H1 (cell line): ENCODE results near the gene GLIPR1. TPM values are rescaled to one million over a fixed set of nuclear protein-coding genes. Genes with fewer than 3 reads are reported as not detected.

Experiments
- CTCF ChIA-PET: fragments of 300-600 bp; sonication (Branson Sonifier 250); formaldehyde crosslinking; loops from one replicate; lab custom pipeline; 2021; ENCODE audit not compliant: partially characterized antibody; lab: Charles Lee
- POLR2A ChIA-PET: fragments of 300-600 bp; sonication (Branson Sonifier 250); formaldehyde crosslinking; loops from one replicate; lab custom pipeline; 2021; ENCODE audit warnings: inconsistent platforms; ENCODE audit not compliant: partially characterized antibody; lab: Charles Lee
- DNase-seq, 2 experiments: peaks; one replicate each; pipeline versions ENCODE4 v3.0.0 to v3.0.0-alpha.2; 2010 to 2022; ENCODE audit warnings: low spot score in 2 of 2, low read depth in 1 of 2, mixed read lengths in 1 of 2
- FAIRE-seq: peaks from 2 replicates; lab custom pipeline; 2011; peaks lifted over from hg19 to GRCh38; lab: Jason Lieb, UNC
- H2AFZ ChIP-seq: 2 replicates; pipeline ENCODE4 v1.8.1; 2012; ENCODE audit warnings: low read length, inconsistent platforms
- H2AK5ac ChIP-seq: 2 replicates; pipeline ENCODE4 v1.6.1; 2013; ENCODE audit warnings: low read depth, low read length
- H2BK120ac ChIP-seq: replicated peaks from 2 replicates; pipeline ENCODE3; 2013; ENCODE audit warnings: low read depth, low read length, inconsistent platforms
- H2BK12ac ChIP-seq: 2 replicates; pipeline ENCODE4 v1.6.1; 2013; ENCODE audit warnings: low read depth, low read length
- H2BK15ac ChIP-seq: 2 replicates; pipeline ENCODE4 v1.6.1; 2013; ENCODE audit warnings: low read length
- H2BK20ac ChIP-seq: 2 replicates; pipeline ENCODE4 v1.6.1; 2013; ENCODE audit warnings: low read length
- H2BK5ac ChIP-seq: 2 replicates; pipeline ENCODE4 v1.6.1; 2013; ENCODE audit warnings: low read depth, low read length
- H3K14ac ChIP-seq: 2 replicates; pipeline ENCODE4 v1.6.1; 2013; ENCODE audit warnings: inconsistent platforms; ENCODE audit not compliant: insufficient read length
- H3K18ac ChIP-seq: 2 replicates; pipeline ENCODE4 v1.6.1; 2013; ENCODE audit warnings: low read length; ENCODE audit errors: extremely low read depth
- H3K23ac ChIP-seq: 2 replicates; pipeline ENCODE4 v1.6.1; 2013; ENCODE audit warnings: inconsistent platforms; ENCODE audit not compliant: insufficient read length
- H3K23me2 ChIP-seq: 2 replicates; pipeline ENCODE4 v1.6.1; 2013; ENCODE audit warnings: low read depth, low read length
- H3K27ac ChIP-seq: 2 replicates; pipeline ENCODE4 v1.6.1; 2011; ENCODE audit warnings: low read depth, low read length, inconsistent platforms
- H3K27me3 ChIP-seq, 4 experiments: replicated peaks in 1 of 4; 1 replicate in 1 of 4; 2 replicates in 3 of 4; pipeline versions ENCODE4 v1.6.1 to v1.8.1; 2011 to 2013; ENCODE audit warnings: low read length in 3 of 4, mild to moderate bottlenecking in 3 of 4, inconsistent platforms in 2 of 4, mixed read lengths in 2 of 4, moderate library complexity in 1 of 4; ENCODE audit not compliant: control insufficient read depth in 3 of 4, insufficient read depth in 3 of 4; ENCODE audit errors: extremely low read depth in 1 of 4
- H3K36me3 ChIP-seq, 4 experiments: 2 replicates each; pipeline versions ENCODE4 v1.6.1 to v1.8.1; 2011 to 2013; ENCODE audit warnings: mild to moderate bottlenecking in 4 of 4, low read length in 3 of 4, moderate library complexity in 2 of 4, control low read depth in 1 of 4, inconsistent platforms in 1 of 4; ENCODE audit not compliant: insufficient read depth in 4 of 4, control insufficient read depth in 2 of 4
- H3K4ac ChIP-seq: replicated peaks from 2 replicates; pipeline ENCODE3; 2013; ENCODE audit warnings: low read length, low read depth, mixed read lengths, inconsistent platforms; ENCODE audit not compliant: insufficient read length
- H3K4me1 ChIP-seq, 4 experiments: replicated peaks in 1 of 4; 1 replicate in 1 of 4; 2 replicates in 3 of 4; pipeline versions ENCODE4 v1.6.1 to v1.8.1; 2011 to 2013; ENCODE audit warnings: low read length in 3 of 4, inconsistent platforms in 2 of 4, mixed read lengths in 1 of 4; ENCODE audit not compliant: insufficient read depth in 4 of 4, control insufficient read depth in 3 of 4
- H3K4me2 ChIP-seq, 2 experiments: 2 replicates each; pipeline versions ENCODE4 v1.6.1 to v1.8.1; 2011 to 2013; ENCODE audit warnings: low read depth in 2 of 2, low read length in 2 of 2, control low read depth in 1 of 2, inconsistent platforms in 1 of 2, mild to moderate bottlenecking in 1 of 2; ENCODE audit not compliant: insufficient read depth in 1 of 2
- H3K4me3 ChIP-seq, 4 experiments: fragments of 200-600, 300-600 bp in 1 of 4; sonication (generic), shearing (Covaris generic), sonication (Bioruptor Twin) in 1 of 4; 2 replicates each; pipeline versions ENCODE4 v1.5.1 to v1.8.1; 2011 to 2016; ENCODE audit warnings: low read length in 4 of 4, low read depth in 3 of 4, control low read depth in 2 of 4, inconsistent platforms in 2 of 4, mild to moderate bottlenecking in 2 of 4, mixed read lengths in 1 of 4, moderate library complexity in 1 of 4; ENCODE audit not compliant: insufficient read depth in 2 of 4; ENCODE audit errors: extremely low read depth in 1 of 4
- H3K56ac ChIP-seq: replicated peaks from 2 replicates; pipeline ENCODE3; 2013; ENCODE audit warnings: low read depth, mild to moderate bottlenecking, mixed read lengths, low read length, inconsistent platforms; ENCODE audit not compliant: insufficient read length
- H3K79me1 ChIP-seq: 2 replicates; pipeline ENCODE4 v1.6.1; 2013; ENCODE audit warnings: low read depth, low read length, control low read depth
- H3K79me2 ChIP-seq, 2 experiments: 2 replicates each; pipeline versions ENCODE4 v1.6.1 to v1.8.1; 2012 to 2013; ENCODE audit warnings: low read length in 2 of 2, mild to moderate bottlenecking in 2 of 2, inconsistent platforms in 1 of 2; ENCODE audit not compliant: insufficient read depth in 2 of 2, control insufficient read depth in 1 of 2
- H3K9ac ChIP-seq, 4 experiments: replicated peaks in 1 of 4; 1 replicate in 1 of 4; 2 replicates in 3 of 4; pipeline versions ENCODE4 v1.6.1 to v1.8.1; 2011 to 2013; ENCODE audit warnings: low read depth in 3 of 4, low read length in 3 of 4, control low read depth in 2 of 4, mild to moderate bottlenecking in 2 of 4, moderate library complexity in 2 of 4, inconsistent platforms in 1 of 4; ENCODE audit errors: extremely low read depth in 1 of 4
- H3K9me3 ChIP-seq, 2 experiments: 2 replicates each; pipeline versions ENCODE4 v1.6.1 to v1.8.1; 2012 to 2013; ENCODE audit warnings: mild to moderate bottlenecking in 2 of 2, moderate library complexity in 2 of 2, control low read depth in 1 of 2, inconsistent platforms in 1 of 2, low read depth in 1 of 2, low read length in 1 of 2, mixed read lengths in 1 of 2; ENCODE audit not compliant: insufficient read depth in 2 of 2
- H4K20me1 ChIP-seq, 2 experiments: replicated peaks in 1 of 2; 2 replicates each; pipeline versions ENCODE3 to v1.8.1; 2011 to 2013; ENCODE audit warnings: inconsistent platforms in 2 of 2, low read length in 2 of 2, mild to moderate bottlenecking in 1 of 2; ENCODE audit not compliant: insufficient read depth in 2 of 2, control insufficient read depth in 1 of 2
- H4K5ac ChIP-seq: 2 replicates; pipeline ENCODE4 v1.6.1; 2013; ENCODE audit warnings: low read length, low read depth, mixed read lengths, inconsistent platforms; ENCODE audit not compliant: insufficient read length
- H4K8ac ChIP-seq: 2 replicates; pipeline ENCODE4 v1.8.0; 2013; ENCODE audit warnings: mild to moderate bottlenecking, moderate library complexity, low read length, inconsistent platforms; ENCODE audit not compliant: insufficient read depth; ENCODE audit errors: extremely low read depth
- H4K91ac ChIP-seq: replicated peaks from 2 replicates; pipeline ENCODE3; 2013; ENCODE audit warnings: low read length, mixed read lengths, inconsistent platforms; ENCODE audit not compliant: insufficient read length
- HDAC2 ChIP-seq, 2 experiments: fragments of 300-600 bp in 1 of 2; sonication (generic) in 1 of 2; IDR thresholded peaks; 2 replicates each; pipeline ENCODE4 v1.6.1; 2011 to 2012; ENCODE audit warnings: low read depth in 2 of 2, low read length in 2 of 2, mild to moderate bottlenecking in 2 of 2, moderate library complexity in 2 of 2, borderline replicate concordance in 1 of 2, inconsistent platforms in 1 of 2
- JUN ChIP-seq: IDR thresholded peaks from 2 replicates; pipeline ENCODE4 v1.6.1; 2011; ENCODE audit warnings: low read depth, mild to moderate bottlenecking, improper control_type of control experiment, low read length
- RXRA ChIP-seq: IDR thresholded peaks from 2 replicates; pipeline ENCODE4 v1.6.1; 2011; ENCODE audit warnings: low read depth, mild to moderate bottlenecking, low read length, moderate library complexity; ENCODE audit not compliant: insufficient read depth
- SAP30 ChIP-seq: fragments of 300-600 bp; sonication (generic); IDR thresholded peaks from 2 replicates; pipeline ENCODE4 v1.7.1; 2012; ENCODE audit warnings: low read length, moderate library complexity, mild to moderate bottlenecking, inconsistent platforms; ENCODE audit not compliant: insufficient read depth, insufficient replicate concordance
- SIN3A ChIP-seq, 2 experiments: IDR thresholded peaks in 1 of 2; conservative IDR thresholded peaks in 1 of 2; 2 replicates each; pipeline ENCODE4 v1.6.1; 2011 to 2012; ENCODE audit warnings: low read length in 2 of 2, improper control_type of control experiment in 1 of 2, low read depth in 1 of 2, mild to moderate bottlenecking in 1 of 2
- SP4 ChIP-seq: IDR thresholded peaks from 2 replicates; pipeline ENCODE4 v1.6.1; 2012; ENCODE audit warnings: low read length, inconsistent platforms
- TCF12 ChIP-seq: IDR thresholded peaks from 2 replicates; pipeline ENCODE4 v1.6.1; 2011; ENCODE audit warnings: low read depth, mild to moderate bottlenecking, low read length
- WGBS, 2 experiments: shearing (Covaris generic) in 1 of 2; methylation state at CpG; one replicate each; pipeline versions ENCODE4 v1.1.6 to v1.1.7; 2013 to 2015; ENCODE audit warnings: low lambda C conversion rate in 2 of 2, mixed read lengths in 2 of 2, inconsistent platforms in 1 of 2, low coverage in 1 of 2, missing lambda C conversion rate in 1 of 2; ENCODE audit not compliant: insufficient replicate concordance in 2 of 2, insufficient coverage in 1 of 2, insufficient read length in 1 of 2; ENCODE audit errors: extremely low coverage in 1 of 2, missing lambda C conversion rate in 1 of 2; 5-methylcytosine and 5-hydroxymethylcytosine counted together
- polyA plus RNA-seq, 7 experiments: library from polyadenylated mRNA; depleted of rRNA in 3 of 7; stranded (reverse) in 5 of 7; unstranded in 2 of 7; fragments of >200 nt in 5 of 7; fragments of 200-250 nt in 2 of 7; gene quantifications; 1 replicate in 5 of 7; 2 replicates in 1 of 7; 4 replicates in 1 of 7; pipeline versions ENCODE4 v1.2.1 to v1.2.3, GENCODE V29; 2011 to 2013; ENCODE audit warnings: missing spikeins in 2 of 7, mixed read lengths in 2 of 7
- total RNA-seq: library from RNA; stranded (reverse); fragmentation: NEBNext Ultra II Directional; extraction: Animal tissue kit (Norgen Biotek cat#: 25700); gene quantifications from 2 replicates; pipeline ENCODE4 v1.2.1, GENCODE V29; 2021
- TF ChIP-seq, protein P1 (sequence below): IDR thresholded peaks from 2 replicates; pipeline ENCODE4 v1.6.1; 2011; ENCODE audit warnings: low read length, improper control_type of control experiment

Gene GLIPR1
- total and polyA plus RNA-seq, 2 of the 8 experiments (the other 6 are each of a cell fraction or from before 2014, with no cell fraction given) = 0.23 to 1.5 TPM

DNA sequence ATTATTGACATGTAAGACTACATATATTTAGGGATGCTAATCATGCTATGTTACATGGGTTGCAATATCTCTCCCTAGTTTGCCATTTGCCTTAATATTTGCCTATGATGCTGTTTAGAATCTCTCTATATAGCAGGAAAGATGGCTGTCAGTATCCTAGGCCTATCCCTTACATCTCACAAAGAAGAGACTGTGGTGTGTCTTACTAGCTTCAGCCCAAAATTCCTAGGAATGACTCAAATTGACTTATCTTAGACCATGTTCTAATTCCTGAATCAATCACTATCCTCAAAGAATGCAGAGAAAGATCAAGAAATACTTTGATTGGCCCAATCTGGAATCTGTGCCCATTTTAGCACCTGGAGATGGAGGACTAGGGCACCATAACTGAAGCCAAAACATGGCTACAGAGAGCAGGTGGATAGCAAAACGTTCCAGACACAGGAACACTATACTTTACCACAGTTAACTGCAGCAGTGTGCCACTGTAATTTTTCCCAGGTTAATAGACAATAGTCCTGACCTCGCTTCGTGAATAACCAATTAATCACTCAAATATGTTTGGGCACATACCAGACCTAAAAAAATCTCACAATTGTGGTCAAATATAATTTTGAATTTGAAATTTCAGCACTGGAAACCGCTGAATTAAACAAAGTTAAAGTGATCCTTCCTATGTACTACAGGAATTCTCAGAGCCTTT is 32.7 kb upstream of the GLIPR1 start:
- Histone ChIP-seq H3K4me3 (no peak overlapping the region), H3K56ac (no peak overlapping the region), H2BK120ac (no peak overlapping the region), H3K23me2 (no peaks in the 10 kb centered on the region; the same call in 1 of the 2 replicates), H4K8ac (no peak overlapping the region), H2AK5ac (no peak overlapping the region), H3K27ac (no peak overlapping the region), H2AFZ (no peak overlapping the region), H4K91ac (no peak overlapping the region), H3K14ac (no peak overlapping the region), H3K18ac (no peak overlapping the region), H3K4ac (no peak overlapping the region), H4K20me1 (no peaks in the 10 kb centered on the region), H3K9me3 (no peaks in the 10 kb centered on the region), H3K23ac (no peak overlapping the region), H3K36me3 (no peaks in the 10 kb centered on the region), H3K79me2 (no peaks in the 10 kb centered on the region), H2BK20ac (no peak overlapping the region), H2BK12ac (no peak overlapping the region), H3K79me1 (no peaks in the 10 kb centered on the region), H3K9ac (no peak overlapping the region), H2BK15ac (no peak overlapping the region), H3K4me1 (no peaks in the 10 kb centered on the region), H3K4me2 (no peak overlapping the region), H3K27me3 (no peaks in the 10 kb centered on the region), H4K5ac (no peak overlapping the region), H2BK5ac (no peak overlapping the region)
- FAIRE-seq = no peak
- 96% methylated on average over 4 of the region's 4 CpGs; no CpG with 5 or more reads in 1 of the 2 experiments for WGBS, 2 experiments
- ChIA-PET CTCF (no interaction called here), POLR2A (no interaction called here)
- no peak for DNase-seq
- no peak for TF ChIP-seq SP4
- TF ChIP-seq SIN3A (conservative IDR thresholded peaks at IDR 0.05 in 1 of 2, IDR thresholded peaks at IDR 0.05 in 1 of 2; ENCODE audit: low read depth in 1 of 2, low read length in 2 of 2) = no peak
- TF ChIP-seq RXRA = no peak
- TF ChIP-seq TCF12 = no peak
- no peak for TF ChIP-seq HDAC2 (IDR thresholded peaks at IDR 0.05; ENCODE audit: borderline replicate concordance in 1 of 2, low read depth in 2 of 2, low read length in 2 of 2)
- no peak for TF ChIP-seq JUN
- TF ChIP-seq SAP30 = no peak
- TF ChIP-seq, protein P1, sequence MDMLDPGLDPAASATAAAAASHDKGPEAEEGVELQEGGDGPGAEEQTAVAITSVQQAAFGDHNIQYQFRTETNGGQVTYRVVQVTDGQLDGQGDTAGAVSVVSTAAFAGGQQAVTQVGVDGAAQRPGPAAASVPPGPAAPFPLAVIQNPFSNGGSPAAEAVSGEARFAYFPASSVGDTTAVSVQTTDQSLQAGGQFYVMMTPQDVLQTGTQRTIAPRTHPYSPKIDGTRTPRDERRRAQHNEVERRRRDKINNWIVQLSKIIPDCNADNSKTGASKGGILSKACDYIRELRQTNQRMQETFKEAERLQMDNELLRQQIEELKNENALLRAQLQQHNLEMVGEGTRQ = no peak
